ENCODE data around the gene SP6. TPM values are rescaled to one million over a fixed set of nuclear protein-coding genes. Genes with fewer than 3 reads are reported as not detected.

Gene SP6
- total RNA-seq, 2 donors from 2014 or later, result not detected

DNA sequence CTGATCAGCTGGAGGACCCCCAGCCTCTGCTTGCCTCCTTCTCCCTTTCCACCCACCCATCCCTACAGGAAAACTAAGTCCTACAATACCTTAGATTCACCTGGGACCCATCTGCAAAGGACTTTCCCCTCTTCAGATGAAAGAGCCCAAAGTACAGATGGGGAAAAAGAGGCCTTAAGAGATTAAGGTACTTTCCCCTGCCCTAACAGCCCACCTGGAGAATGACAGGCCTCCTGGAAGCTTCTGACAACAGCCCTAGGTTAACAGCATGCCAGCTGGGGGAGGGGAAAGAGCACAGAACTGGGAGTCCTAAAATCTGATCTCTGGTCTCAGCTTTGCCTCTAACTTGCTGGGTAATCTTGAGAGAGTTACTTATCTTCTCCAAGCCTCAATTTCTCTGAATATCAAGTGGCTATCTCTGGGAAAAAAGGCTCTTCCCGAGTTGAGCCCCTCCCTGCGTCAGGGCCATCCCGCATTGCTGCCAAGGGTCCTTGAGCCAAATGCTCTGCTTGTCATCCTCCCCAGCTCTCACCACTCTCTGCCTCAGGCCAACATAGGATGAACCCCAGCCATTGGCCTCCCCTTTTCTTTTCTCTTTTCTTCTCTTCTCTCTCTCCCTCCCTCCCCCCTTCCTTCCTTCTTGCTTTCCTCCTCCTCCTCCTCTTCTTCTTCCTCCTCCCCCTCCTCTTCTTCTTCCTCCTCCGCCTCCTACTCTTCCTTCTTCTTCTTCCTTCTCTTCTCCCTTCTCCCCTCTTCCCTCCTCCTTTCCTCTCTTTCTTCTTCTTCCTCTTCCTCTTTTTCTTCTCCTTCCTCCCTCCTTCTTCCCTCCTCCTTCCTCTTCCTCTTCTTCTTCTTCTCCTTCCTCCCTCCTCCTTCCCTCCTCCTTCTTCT is 22.5 kb upstream of the SP6 start:
- H3K4me3 ChIP-seq, result no peak overlapping the region
- no peaks in the 10 kb centered on the region for H3K9me3 ChIP-seq
- no peak overlapping the region for H3K27ac ChIP-seq
- DNase-seq (ENCODE audit: low spot score) (no peak), ATAC-seq (ENCODE audit: insufficient number of reproducible peaks, low FRiP score, low read depth) (no peak)
- H3K36me3 ChIP-seq, result no peaks in the 10 kb centered on the region
- no peaks in the 10 kb centered on the region for H3K4me1 ChIP-seq (ENCODE audit: control insufficient read depth in 1 of 2, low read depth in 2 of 2)
- H3K27me3 ChIP-seq (replicated peaks; ENCODE audit: insufficient read depth), result peaks cover 8% of the 10 kb centered on the region
- TF ChIP-seq, protein P1, sequence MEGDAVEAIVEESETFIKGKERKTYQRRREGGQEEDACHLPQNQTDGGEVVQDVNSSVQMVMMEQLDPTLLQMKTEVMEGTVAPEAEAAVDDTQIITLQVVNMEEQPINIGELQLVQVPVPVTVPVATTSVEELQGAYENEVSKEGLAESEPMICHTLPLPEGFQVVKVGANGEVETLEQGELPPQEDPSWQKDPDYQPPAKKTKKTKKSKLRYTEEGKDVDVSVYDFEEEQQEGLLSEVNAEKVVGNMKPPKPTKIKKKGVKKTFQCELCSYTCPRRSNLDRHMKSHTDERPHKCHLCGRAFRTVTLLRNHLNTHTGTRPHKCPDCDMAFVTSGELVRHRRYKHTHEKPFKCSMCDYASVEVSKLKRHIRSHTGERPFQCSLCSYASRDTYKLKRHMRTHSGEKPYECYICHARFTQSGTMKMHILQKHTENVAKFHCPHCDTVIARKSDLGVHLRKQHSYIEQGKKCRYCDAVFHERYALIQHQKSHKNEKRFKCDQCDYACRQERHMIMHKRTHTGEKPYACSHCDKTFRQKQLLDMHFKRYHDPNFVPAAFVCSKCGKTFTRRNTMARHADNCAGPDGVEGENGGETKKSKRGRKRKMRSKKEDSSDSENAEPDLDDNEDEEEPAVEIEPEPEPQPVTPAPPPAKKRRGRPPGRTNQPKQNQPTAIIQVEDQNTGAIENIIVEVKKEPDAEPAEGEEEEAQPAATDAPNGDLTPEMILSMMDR (IDR thresholded peaks at IDR 0.05), result no peak

DNA sequence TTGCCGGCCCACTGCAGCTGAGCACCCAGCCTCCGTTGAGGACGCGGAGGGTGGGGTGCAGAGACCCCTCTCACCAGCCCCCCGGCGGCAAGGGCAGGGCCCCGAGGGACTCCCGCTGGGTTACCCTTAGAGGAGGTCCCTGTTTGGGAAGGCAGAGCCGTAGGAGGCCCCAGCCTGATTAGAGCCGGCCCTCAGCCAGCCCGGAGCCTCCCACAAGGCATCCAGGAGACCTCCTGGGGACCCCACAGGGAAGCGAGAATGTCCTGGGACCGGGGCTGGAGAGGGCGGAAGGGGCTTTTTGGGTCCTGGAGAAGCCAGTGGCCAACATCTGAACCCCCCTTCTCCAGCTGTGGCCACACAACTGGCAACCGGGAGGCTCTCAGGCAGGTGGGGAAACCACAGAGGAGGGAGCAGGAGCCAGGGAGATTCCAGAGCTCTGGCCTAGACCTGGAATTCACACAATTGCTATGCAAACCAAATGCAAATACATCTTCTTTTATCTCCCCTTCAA is 21.7 kb upstream of the SP6 start:
- ATAC-seq (ENCODE audit: insufficient number of reproducible peaks, low FRiP score, low read depth), result no peak
- no peak overlapping the region for H3K27ac ChIP-seq
- H3K36me3 ChIP-seq, result no peaks in the 10 kb centered on the region
- H3K27me3 ChIP-seq (replicated peaks; ENCODE audit: insufficient read depth), result peaks cover 8% of the 10 kb centered on the region
- TF ChIP-seq, protein P1 (IDR thresholded peaks at IDR 0.05), result no peak
- no peaks in the 10 kb centered on the region for H3K9me3 ChIP-seq
- DNase-seq (ENCODE audit: low spot score), result no peak
- no peak overlapping the region for H3K4me3 ChIP-seq
- no peaks in the 10 kb centered on the region for H3K4me1 ChIP-seq (ENCODE audit: control insufficient read depth in 1 of 2, low read depth in 2 of 2)

DNA sequence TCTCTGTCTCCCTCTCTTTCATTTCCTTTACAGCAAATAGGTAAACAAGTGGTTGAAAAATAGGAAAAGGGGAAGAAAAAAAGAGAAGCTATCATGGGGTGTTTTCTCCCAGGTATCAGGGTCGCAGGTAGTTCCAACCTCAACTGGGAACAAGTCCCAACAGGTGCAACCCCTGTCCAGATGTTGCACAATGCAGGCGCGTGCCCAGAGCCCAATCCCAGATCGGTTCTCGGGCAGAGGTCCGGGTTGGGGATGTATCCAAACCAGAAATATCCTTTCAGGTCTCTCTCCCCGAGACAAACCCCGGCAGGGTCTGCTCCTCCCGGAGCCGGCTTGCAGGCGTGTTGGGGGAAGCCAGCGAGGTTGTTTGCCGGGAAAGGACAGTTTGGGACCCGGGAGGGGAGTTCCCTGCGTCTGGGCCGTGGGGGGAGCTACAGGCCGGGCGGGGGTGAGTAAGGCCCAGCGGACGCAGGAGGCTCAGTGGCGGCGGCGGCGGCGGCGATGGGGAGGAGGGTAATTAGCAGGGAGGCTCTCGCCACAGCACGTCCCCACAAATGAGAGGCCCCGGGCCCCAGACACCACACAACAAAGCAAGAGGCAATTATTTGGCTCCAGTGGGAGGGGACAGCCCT is 21.2 kb upstream of the SP6 start:
- no peak overlapping the region for H3K27ac ChIP-seq
- H3K4me1 ChIP-seq (ENCODE audit: control insufficient read depth in 1 of 2, low read depth in 2 of 2), result no peaks in the 10 kb centered on the region
- H3K36me3 ChIP-seq, result no peaks in the 10 kb centered on the region
- TF ChIP-seq, protein P1 (IDR thresholded peaks at IDR 0.05), result no peak
- peaks cover 8% of the 10 kb centered on the region for H3K27me3 ChIP-seq (replicated peaks; ENCODE audit: insufficient read depth)
- no peak overlapping the region for H3K4me3 ChIP-seq
- DNase-seq (ENCODE audit: low spot score) (no peak), ATAC-seq (ENCODE audit: insufficient number of reproducible peaks, low FRiP score, low read depth) (no peak)
- no peaks in the 10 kb centered on the region for H3K9me3 ChIP-seq

DNA sequence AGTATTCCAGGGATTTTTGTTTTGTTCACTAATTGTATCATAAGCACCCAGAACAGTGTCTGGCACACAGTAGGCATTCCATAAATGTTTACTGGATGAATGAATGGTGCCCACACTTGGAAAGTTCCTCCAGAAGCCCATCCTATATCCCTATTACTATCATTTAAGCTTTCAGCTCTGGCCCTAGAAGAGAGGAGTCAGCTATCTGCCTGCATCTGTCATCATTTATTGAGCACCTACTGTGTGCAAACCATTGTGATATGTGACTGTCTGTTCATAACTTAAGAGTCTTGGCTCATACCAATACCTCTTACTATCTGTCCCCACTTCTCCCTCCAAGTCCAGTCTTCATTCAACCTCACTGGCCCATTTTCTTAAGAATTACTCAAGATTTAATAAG is 20.1 kb upstream of the SP6 start:
- TF ChIP-seq, protein P1 (IDR thresholded peaks at IDR 0.05), result no peak
- Histone ChIP-seq H3K9me3 (no peaks in the 10 kb centered on the region), H3K36me3 (no peaks in the 10 kb centered on the region), H3K4me1 (ENCODE audit: control insufficient read depth in 1 of 2, low read depth in 2 of 2) (no peaks in the 10 kb centered on the region), H3K27me3 (replicated peaks; ENCODE audit: insufficient read depth) (peaks cover 8% of the 10 kb centered on the region), H3K27ac (no peak overlapping the region), H3K4me3 (no peak overlapping the region)
- no peak for DNase-seq (ENCODE audit: low spot score)
- ATAC-seq (ENCODE audit: insufficient number of reproducible peaks, low FRiP score, low read depth), result no peak

DNA sequence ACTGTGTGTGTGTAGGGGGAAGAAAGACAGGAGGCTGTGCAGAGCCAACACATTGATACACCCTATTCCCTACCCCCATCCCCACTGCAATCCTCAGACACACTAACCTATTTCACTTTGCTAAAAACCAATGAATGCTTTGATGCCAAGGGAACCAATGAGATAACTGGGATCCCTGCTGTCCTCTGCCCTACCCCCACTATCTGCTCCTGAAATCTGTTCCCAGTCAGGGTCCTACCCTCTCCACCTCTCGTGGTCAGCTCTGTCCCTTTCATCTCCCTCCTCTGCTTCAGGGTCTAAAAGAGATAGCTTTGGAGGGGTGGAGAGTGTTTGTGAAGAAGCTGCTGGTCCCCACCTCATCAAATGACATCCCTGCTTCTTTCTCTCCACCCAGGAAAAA is 19.1 kb upstream of the SP6 start:
- TF ChIP-seq, protein P1 (IDR thresholded peaks at IDR 0.05), result no peak
- ATAC-seq (ENCODE audit: insufficient number of reproducible peaks, low FRiP score, low read depth), result no peak

More for the DNA sequence above, 19.1 kb upstream of the SP6 start:
- Histone ChIP-seq H3K9me3 (no peaks in the 10 kb centered on the region), H3K4me1 (ENCODE audit: control insufficient read depth in 1 of 2, low read depth in 2 of 2) (no peaks in the 10 kb centered on the region), H3K4me3 (no peak overlapping the region), H3K36me3 (no peaks in the 10 kb centered on the region), H3K27ac (no peak overlapping the region), H3K27me3 (replicated peaks; ENCODE audit: insufficient read depth) (peaks cover 8% of the 10 kb centered on the region)
- DNase-seq (ENCODE audit: low spot score), result no peak
